ENCODE measurements around the gene TRIO.

The TRIO gene

DNA sequence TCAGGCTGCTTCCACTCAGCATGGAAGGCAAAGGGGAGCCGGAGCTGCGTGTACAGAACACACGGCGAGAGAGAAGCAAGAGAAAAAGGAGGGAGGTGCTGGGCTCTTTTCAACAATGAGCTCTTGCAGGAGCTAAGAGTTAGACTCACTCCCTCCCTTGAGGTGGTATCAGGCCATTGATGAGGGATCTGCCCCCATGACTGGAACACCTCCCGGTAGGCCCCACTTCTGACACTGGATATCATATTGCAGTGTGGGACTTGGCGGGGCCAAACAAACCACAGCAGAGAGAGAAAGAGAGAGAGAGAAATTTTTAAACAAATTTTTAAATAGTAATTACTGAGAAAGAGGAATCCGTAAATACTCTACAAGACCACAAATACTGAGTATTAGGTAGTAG, 182.2 kb downstream of the TRIO start:
- no peaks in the 10 kb centered on the region for H3K27me3 Mint-ChIP-seq
- peaks cover 25 to 46% of the 10 kb centered on the region in 2 donors for H3K36me3 Mint-ChIP-seq
- DNase-seq (no peak), ATAC-seq (replicated peaks) (no peak)
- peaks cover 5% of the 10 kb centered on the region in 2 donors for H3K9me3 Mint-ChIP-seq
- H3K4me1 Mint-ChIP-seq, result peaks cover 20 to 27% of the 10 kb centered on the region in 2 donors
- no peak overlapping the region for H3K4me3 Mint-ChIP-seq
- H3K27ac Mint-ChIP-seq, result no peak overlapping the region

DNA sequence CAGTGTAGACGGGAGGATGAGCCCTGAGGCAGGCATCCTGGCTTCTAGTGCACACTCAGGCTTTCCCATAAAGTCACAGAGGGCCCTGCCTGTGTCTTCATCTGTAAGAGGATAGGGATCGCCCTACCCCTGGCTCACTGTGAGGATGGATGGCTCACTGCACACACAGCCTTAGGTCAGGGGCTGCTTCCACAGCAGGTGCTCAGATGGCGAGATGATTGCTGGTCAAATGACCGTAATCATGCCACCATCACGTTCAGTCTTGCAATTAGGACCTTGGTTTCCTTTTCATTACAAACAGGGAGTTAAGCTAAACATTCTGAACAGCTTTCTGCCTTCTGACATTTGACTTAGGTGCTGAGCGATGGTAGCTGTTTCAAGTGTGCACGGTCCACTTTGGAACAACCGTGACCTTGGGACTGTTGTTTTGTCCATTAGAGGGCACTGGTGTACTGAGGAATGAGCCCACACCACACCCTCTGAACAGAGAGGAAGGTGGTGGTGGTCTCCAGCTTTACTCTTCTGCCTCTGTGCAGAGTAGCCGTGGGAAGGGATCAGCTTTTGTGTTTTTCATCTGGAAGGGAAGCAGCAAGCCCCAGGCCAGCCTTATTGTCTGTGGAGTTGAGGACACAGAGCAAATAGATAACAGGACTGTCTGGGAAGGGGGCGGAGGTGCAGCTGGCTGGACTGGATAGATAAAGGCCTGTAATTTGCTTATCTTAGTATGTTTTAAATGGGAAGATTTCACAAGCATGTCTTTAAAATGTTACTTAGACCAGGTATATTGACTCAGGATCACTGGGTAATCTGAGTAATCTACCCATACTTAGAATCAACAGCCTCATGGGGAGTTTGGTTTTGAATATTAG, 183.1 kb downstream of the TRIO start:
- H3K4me1 Mint-ChIP-seq, result peaks cover 28 to 36% of the 10 kb centered on the region in 2 donors
- no peaks in the 10 kb centered on the region for H3K27me3 Mint-ChIP-seq
- H3K4me3 Mint-ChIP-seq, result no peak overlapping the region
- ATAC-seq (replicated peaks) (peak; percentile 64 to 67), DNase-seq (no peak)
- H3K27ac Mint-ChIP-seq, result peak overlapping the region; percentile 0
- H3K9me3 Mint-ChIP-seq, result no peaks in the 10 kb centered on the region
- H3K36me3 Mint-ChIP-seq, result peaks cover 21 to 47% of the 10 kb centered on the region in 2 donors

DNA sequence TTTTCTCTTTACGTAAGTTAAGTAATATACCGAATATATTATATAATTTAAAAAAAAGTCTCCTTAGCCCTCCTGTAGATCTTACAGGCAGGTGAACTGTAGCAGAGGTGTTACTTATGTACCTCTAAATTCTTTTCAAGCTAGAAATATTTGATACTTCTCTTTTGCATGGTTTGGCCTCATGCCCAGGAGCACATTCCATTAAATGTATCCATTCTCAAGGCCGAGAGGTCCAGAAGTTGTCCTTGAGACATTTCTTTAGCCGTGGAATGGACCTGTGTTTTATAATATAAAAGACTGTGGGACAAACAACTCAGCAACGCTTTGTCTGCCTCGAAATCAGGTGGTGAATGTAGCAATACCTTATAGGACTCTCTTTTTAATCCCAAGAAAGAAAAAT, 184.5 kb downstream of the TRIO start:
- no peak overlapping the region for H3K27ac Mint-ChIP-seq
- ATAC-seq (replicated peaks), result no peak
- H3K27me3 Mint-ChIP-seq, result no peaks in the 10 kb centered on the region

DNA sequence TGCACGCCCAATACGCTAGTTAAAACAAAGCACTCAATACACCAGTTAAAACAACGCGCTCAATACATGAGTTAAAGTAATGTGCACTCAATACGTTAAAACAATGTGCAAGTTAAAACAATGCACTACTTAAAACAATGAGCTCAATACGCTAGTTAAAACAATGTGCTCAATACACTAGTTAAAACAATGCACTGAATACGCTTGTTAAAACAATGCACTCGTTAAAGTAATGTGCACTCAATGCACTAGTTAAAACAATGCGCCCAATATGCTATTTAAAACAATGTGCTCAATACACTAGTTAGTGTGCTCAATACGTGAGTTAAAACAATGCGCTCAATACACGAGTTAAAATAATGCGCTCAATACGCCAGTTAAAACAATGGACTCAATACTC, 185.0 kb downstream of the TRIO start:
- Mint-ChIP-seq H3K36me3 (peaks cover 14 to 35% of the 10 kb centered on the region in 2 donors), H3K27ac (no peak overlapping the region), H3K27me3 (no peaks in the 10 kb centered on the region), H3K4me1 (peaks cover 31 to 52% of the 10 kb centered on the region in 2 donors), H3K4me3 (no peak overlapping the region), H3K9me3 (no peaks in the 10 kb centered on the region)
- ATAC-seq (replicated peaks), result no peak
- DNase-seq, result no peak

More for the DNA sequence above, 184.5 kb downstream of the TRIO start:
- H3K9me3 Mint-ChIP-seq, result no peaks in the 10 kb centered on the region
- peaks cover 31 to 47% of the 10 kb centered on the region in 2 donors for H3K4me1 Mint-ChIP-seq
- no peak overlapping the region for H3K4me3 Mint-ChIP-seq
- DNase-seq, result no peak
- H3K36me3 Mint-ChIP-seq, result peaks cover 12 to 36% of the 10 kb centered on the region in 2 donors

DNA sequence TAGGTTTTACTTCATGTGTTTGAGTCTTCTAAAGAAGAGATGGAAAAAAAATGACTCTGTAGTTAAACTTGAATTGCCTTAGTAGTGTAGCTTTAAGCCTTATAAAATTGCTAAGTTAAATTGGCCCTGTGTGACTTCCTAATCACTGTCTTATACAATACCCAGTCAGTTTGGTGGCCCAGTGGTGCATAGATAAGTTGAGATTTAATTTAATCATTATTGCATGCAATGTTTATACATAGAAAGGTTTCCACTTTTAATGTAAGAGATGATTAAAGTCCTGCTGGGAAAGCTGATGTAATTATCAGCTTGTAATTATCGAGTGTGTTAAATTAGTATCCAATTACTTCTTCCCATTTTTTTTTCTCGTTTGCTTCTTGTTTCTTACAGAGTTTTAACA, 187.1 kb downstream of the TRIO start:
- Mint-ChIP-seq H3K27ac (no peak overlapping the region), H3K9me3 (no peaks in the 10 kb centered on the region), H3K4me3 (no peak overlapping the region), H3K36me3 (peaks cover 13 to 35% of the 10 kb centered on the region in 2 donors), H3K4me1 (peaks cover 34 to 56% of the 10 kb centered on the region in 2 donors), H3K27me3 (no peaks in the 10 kb centered on the region)
- ATAC-seq (replicated peaks) (no peak), DNase-seq (no peak)

DNA sequence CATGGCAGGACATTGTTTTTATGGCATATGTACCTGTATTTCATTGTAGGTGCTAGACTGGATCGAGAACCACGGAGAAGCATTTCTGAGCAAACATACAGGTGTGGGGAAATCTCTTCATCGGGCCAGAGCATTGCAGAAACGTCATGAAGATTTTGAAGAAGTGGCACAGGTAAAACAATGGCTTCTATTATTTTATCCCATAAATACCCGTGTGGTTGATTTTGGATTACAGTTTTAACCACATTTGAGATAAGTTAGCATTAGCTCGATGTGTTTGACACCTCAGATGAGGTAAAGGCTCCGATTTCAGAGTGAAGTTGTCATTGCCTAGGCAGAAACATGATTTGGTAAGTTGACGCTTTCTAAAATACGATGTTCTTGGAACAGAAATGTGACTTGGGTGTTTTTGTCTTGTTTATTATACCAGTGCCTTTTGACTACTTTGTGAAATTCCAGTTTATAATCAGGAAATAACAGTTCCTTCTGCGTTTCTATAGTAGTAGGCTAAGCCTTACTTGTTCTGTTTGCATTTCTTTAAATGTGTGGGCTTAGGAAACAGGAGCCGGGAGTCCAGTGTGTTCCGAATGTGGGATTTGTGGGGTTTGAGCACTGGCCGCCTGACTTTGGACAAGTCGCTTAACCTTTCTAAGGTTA, 187.7 kb downstream of the TRIO start:
- peak overlapping the region; percentile 73 for H3K27ac Mint-ChIP-seq
- no peaks in the 10 kb centered on the region for H3K9me3 Mint-ChIP-seq
- H3K4me1 Mint-ChIP-seq, result peaks cover 34 to 56% of the 10 kb centered on the region in 2 donors

DNA sequence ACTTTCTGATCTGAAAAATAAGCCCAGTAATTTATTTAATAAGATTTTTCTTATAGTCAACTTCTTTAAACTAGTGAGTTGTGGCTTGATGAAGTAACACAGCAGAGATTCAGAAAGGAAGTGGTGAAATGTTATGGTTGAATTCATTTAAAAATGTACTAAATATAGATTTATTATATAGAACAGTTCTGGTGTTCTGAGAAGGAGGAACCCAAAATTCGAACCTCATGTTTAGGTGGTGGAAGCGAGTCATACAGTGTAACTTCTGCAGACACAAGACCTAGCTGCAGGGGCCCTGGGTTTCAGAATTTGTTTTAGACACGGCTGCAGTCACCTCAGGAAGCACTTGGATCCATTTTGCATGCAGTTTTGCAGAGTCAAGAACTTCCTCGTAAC, 188.2 kb downstream of the TRIO start:
- DNase-seq (no peak), ATAC-seq (replicated peaks) (peak; percentile 96 to 98)
- no peak overlapping the region for H3K4me3 Mint-ChIP-seq
- H3K27me3 Mint-ChIP-seq, result no peaks in the 10 kb centered on the region
- H3K4me1 Mint-ChIP-seq, result peaks cover 33 to 53% of the 10 kb centered on the region in 2 donors
- H3K9me3 Mint-ChIP-seq, result no peaks in the 10 kb centered on the region
- H3K27ac Mint-ChIP-seq, result no peak overlapping the region
- H3K36me3 Mint-ChIP-seq, result peaks cover 13 to 40% of the 10 kb centered on the region in 2 donors

More for the DNA sequence above, 187.7 kb downstream of the TRIO start:
- Mint-ChIP-seq H3K4me3 (peak overlapping the region; percentile 54 to 72), H3K36me3 (peaks cover 13 to 39% of the 10 kb centered on the region in 2 donors), H3K27me3 (no peaks in the 10 kb centered on the region)
- DNase-seq (no peak), ATAC-seq (replicated peaks) (no peak)

DNA sequence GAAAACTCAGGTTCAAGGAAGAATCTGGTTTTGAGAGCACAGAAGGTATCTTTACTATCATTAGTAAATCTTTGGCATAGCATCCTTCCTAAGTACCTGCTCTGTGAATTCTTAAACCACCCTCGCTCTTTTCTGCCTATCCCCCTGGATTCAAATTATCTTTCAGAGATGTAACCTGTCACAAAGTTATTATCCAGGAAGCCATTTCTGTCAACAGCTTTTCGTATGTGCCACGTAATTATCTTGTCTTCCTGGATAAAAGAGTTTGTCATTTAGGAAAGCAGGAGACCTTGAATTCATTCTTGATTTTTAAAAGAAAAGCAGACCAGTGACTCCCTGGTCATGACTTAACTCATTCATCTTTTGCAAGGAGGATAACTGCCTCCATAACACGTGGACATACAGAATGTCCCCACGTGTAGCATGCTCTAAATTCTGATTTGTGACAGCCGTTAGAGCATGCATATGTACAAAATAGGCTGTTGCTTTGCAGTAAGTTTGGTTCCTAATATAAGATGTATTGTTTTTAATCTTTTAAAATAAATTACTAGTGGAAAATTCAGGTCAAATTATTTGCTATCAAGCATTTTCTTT, 189.0 kb downstream of the TRIO start:
- peaks cover 31 to 50% of the 10 kb centered on the region in 2 donors for H3K4me1 Mint-ChIP-seq
- DNase-seq (no peak), ATAC-seq (replicated peaks) (no peak)
- H3K4me3 Mint-ChIP-seq, result no peak overlapping the region
- no peaks in the 10 kb centered on the region for H3K27me3 Mint-ChIP-seq
- H3K9me3 Mint-ChIP-seq, result no peaks in the 10 kb centered on the region
- H3K27ac Mint-ChIP-seq, result no peak overlapping the region
- peaks cover 16 to 44% of the 10 kb centered on the region in 2 donors for H3K36me3 Mint-ChIP-seq

DNA sequence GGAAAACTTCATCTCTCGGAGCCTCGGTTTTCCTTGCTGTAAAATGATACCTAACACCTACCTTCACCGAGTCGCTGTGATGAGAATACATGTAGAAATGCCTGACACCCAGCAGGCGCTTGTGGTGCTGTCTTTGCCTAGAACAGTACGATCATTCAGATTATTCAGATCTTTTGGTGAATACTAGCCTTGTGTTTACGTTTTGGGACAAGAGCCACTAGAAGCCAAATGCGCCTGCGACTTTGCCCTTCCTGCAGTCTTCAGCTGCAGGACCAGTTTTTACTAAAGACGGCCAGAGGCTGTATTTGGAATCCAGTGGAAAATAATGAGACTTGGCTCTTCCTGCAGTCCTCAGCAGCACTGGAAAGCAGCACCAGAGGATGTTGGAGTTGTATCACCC, 189.6 kb downstream of the TRIO start:
- no peaks in the 10 kb centered on the region for H3K9me3 Mint-ChIP-seq
- H3K4me3 Mint-ChIP-seq, result no peak overlapping the region
- ATAC-seq (replicated peaks) (no peak), DNase-seq (no peak)
- H3K27ac Mint-ChIP-seq, result no peak overlapping the region
- H3K27me3 Mint-ChIP-seq, result no peaks in the 10 kb centered on the region
- peaks cover 31 to 50% of the 10 kb centered on the region in 2 donors for H3K4me1 Mint-ChIP-seq
- H3K36me3 Mint-ChIP-seq, result peaks cover 18 to 50% of the 10 kb centered on the region in 2 donors

DNA sequence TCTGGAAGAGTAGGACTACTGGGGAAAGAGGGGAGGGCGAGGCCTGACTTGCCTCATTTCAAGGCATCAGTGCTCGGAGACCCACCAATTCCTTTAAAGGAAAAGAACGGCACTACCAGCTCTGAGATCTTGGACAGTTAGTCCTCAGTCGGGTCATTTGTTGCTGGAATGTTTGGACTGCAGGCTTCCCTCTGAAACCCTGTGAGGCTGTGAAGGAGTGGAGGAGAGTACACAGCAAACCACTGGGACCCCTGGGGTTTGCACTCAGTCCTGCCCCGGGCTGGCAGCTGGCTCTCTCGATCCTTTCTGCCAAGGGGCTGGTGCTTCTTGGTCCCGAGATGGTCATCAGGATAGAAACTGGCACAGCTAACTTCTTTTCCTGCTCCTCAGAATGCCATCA, 194.5 kb downstream of the TRIO start:
- peaks cover 36 to 54% of the 10 kb centered on the region in 2 donors for H3K36me3 Mint-ChIP-seq
- peaks cover 22 to 44% of the 10 kb centered on the region in 2 donors for H3K4me1 Mint-ChIP-seq
- ATAC-seq (replicated peaks) (no peak), DNase-seq (no peak)
- H3K27ac Mint-ChIP-seq, result peak overlapping the region; percentile 71
- no peaks in the 10 kb centered on the region for H3K27me3 Mint-ChIP-seq
- no peaks in the 10 kb centered on the region for H3K9me3 Mint-ChIP-seq
- H3K4me3 Mint-ChIP-seq, result no peak overlapping the region

DNA sequence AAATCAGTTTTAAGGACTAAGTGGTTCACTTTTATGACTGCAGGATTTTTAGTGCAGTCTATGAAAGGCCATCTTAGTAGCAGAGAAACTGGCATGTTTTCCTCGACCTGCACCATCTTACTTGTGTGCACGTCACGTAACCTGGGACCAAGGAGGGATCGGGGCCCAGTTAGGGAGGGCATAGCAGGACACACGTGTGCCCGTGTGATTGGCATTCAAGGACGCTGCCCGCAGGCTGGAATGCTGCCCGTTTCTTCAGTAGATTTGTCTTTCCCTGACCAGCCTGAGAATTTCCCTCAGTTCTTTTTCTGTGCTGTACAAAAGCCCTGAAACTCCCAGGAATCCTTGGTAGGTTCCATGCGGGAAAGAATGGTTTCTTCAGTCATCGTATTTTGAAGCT, 196.3 kb downstream of the TRIO start:
- ATAC-seq (replicated peaks) (no peak), DNase-seq (no peak)
- Mint-ChIP-seq H3K36me3 (peaks cover 35 to 64% of the 10 kb centered on the region in 2 donors), H3K9me3 (no peaks in the 10 kb centered on the region), H3K27ac (no peak overlapping the region), H3K27me3 (no peaks in the 10 kb centered on the region), H3K4me3 (no peak overlapping the region), H3K4me1 (peaks cover 25 to 45% of the 10 kb centered on the region in 2 donors)

DNA sequence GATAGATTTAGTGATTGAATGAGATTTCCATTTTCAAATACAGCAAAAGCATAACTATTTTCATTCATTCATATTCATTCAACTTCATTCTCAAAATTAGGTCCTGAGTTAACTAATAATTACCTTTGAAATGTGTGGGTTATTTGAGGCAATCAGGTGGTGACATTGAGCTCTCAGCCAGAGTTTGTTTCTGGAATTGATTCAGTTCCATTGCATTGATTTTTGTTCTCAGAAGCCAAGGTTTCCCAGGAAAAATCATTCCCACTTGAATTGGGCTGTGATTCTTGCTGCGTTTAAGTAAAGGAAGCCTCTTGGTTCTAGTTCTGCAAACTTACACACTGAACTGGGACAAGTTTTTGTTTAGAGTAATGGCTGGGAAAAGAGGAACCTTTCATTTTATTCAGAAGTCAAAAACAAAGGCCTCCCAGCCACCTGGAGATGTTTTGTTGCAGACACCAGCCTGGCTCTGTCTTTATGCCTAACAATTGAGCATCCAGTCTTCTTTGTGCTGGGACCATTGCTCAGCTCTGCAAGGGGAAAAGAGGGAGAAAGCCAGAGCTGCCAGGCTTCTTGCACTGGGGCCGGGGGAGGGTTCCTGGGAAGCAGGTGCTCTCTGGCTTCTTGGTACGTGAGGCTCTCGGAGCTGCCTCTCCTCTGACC, 198.6 kb downstream of the TRIO start:
- Mint-ChIP-seq H3K27me3 (no peaks in the 10 kb centered on the region), H3K9me3 (no peaks in the 10 kb centered on the region), H3K36me3 (peaks cover 29 to 57% of the 10 kb centered on the region in 2 donors), H3K27ac (peak overlapping the region; percentile 14), H3K4me3 (peak overlapping the region in 1 of 2 donors; percentile 46), H3K4me1 (peaks cover 24 to 45% of the 10 kb centered on the region in 2 donors)
- DNase-seq (no peak), ATAC-seq (replicated peaks) (peak; percentile 18 to 42)

DNA sequence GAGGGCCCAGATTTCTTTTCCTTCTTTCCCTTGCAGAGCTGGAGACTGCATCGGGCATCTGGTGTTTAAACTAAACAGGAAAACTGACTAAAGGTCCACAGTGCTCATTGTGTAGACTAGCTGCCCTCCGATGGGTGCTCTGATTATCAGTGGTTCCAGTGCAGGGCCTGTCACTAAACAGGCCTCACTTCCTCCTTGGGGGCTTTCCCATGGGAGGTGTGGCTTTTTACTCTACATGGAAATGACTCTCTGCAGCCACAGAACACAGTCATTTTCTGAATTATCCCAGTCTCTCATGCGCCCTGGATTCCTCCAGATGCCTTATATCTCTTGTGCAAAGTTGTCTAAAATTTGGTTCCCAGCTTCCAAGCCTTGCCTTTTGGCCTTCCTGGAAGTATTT, 199.2 kb downstream of the TRIO start:
- H3K27ac Mint-ChIP-seq, result no peak overlapping the region
- peak overlapping the region in 1 of 2 donors; percentile 1 for H3K4me3 Mint-ChIP-seq
- DNase-seq (peak; percentile 56), ATAC-seq (replicated peaks) (peak; percentile 100)
- H3K9me3 Mint-ChIP-seq, result no peaks in the 10 kb centered on the region
- no peaks in the 10 kb centered on the region for H3K27me3 Mint-ChIP-seq
- H3K36me3 Mint-ChIP-seq, result peaks cover 28 to 53% of the 10 kb centered on the region in 2 donors
- peaks cover 24 to 45% of the 10 kb centered on the region in 2 donors for H3K4me1 Mint-ChIP-seq

DNA sequence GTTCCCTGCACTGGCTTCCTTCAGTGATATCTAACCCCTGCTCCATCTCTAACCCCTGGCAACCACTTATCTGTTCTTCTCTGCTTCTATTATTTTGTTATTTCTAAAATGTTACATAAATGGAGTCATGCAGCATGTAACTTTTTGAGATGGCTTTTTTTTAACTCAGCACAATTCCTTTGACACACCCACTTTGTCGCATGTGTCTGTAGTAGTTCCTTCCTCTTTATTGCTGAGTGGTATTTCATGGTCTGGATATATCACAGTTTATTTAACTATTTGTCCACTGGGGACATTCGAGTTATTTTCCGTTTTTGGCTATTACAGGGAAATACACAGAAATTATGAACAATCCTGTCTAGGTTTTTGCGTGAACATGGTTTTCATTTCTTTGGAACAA, 200.2 kb downstream of the TRIO start:
- ATAC-seq (replicated peaks), result no peak
- DNase-seq, result no peak
- Mint-ChIP-seq H3K27me3 (no peaks in the 10 kb centered on the region), H3K4me3 (no peak overlapping the region), H3K27ac (no peak overlapping the region), H3K36me3 (peaks cover 21 to 55% of the 10 kb centered on the region in 2 donors), H3K9me3 (no peaks in the 10 kb centered on the region), H3K4me1 (peaks cover 24 to 43% of the 10 kb centered on the region in 2 donors)

Data from stimulated activated naive B cell treated with anti-CD40 and anti-IgM and Interleukin-4, amounts not matched to agents 10 μg/mL and 1 μg/mL and 100 μg/mL, for 72 hours (primary cell).